Skeletal muscle cell (primary cell): Measurements from ENCODE around the gene TLX3.

Source experiments
- DNase-seq: peaks from one replicate; pipeline ENCODE4 v3.0.0-alpha.2; 2010; ENCODE audit warnings: low read depth
- H3K4me3 ChIP-seq: 2 replicates; pipeline ENCODE4 v1.5.1; 2011; ENCODE audit warnings: low read depth, mild to moderate bottlenecking, control low read depth, low read length, moderate library complexity

The TLX3 gene

GRCh38 chr5:171299851-171300250 lies 9.2 kb upstream of the TLX3 start:
- DNase-seq = no peak
- H3K4me3 ChIP-seq = no peak overlapping the region

- DNase-seq = no peak
- H3K4me3 ChIP-seq = no peak overlapping the region
Measured at GRCh38 chr5:171300358-171300757, 8.7 kb upstream of the TLX3 start.

- H3K4me3 ChIP-seq = no peak overlapping the region
- no peak for DNase-seq
Measured at GRCh38 chr5:171306166-171306565, 2.9 kb upstream of the TLX3 start.

- no peak overlapping the region for H3K4me3 ChIP-seq
- DNase-seq = no peak
Measured at GRCh38 chr5:171306781-171307591, 2.1 kb upstream of the TLX3 start.

DNA sequence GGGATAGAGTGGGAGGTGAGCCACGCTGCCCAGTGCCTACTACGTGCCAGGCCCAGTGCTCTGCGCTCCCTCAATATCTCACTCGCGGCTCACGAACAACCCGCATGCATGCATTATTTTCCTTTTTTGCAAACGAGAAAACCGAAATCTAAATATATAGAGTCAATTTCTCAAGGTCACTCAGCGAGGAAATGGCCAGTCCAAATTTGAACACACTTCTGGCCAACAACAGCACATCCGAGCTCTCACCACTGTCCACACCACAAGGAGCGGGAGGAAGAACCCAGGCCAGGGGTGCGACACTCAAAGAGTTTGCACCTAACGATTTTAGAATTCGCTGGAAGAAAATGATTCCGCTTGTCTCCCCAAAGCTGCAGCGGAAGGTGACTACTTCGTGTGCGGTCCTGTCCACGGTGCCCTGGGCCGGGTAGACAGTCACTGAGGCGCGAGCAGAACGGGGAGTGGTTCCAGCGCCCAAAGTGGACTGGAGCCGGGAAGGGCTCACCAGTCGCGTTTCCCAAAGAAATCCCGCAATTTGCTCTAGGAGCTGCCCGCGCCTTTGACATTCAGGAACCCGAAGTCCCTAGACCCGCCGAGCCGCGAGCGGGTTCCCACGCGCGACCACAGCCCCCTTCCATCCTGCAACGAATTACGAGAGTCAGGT lies 1.1 kb upstream of the TLX3 start:
- DNase-seq = no peak
- no peak overlapping the region for H3K4me3 ChIP-seq

DNA sequence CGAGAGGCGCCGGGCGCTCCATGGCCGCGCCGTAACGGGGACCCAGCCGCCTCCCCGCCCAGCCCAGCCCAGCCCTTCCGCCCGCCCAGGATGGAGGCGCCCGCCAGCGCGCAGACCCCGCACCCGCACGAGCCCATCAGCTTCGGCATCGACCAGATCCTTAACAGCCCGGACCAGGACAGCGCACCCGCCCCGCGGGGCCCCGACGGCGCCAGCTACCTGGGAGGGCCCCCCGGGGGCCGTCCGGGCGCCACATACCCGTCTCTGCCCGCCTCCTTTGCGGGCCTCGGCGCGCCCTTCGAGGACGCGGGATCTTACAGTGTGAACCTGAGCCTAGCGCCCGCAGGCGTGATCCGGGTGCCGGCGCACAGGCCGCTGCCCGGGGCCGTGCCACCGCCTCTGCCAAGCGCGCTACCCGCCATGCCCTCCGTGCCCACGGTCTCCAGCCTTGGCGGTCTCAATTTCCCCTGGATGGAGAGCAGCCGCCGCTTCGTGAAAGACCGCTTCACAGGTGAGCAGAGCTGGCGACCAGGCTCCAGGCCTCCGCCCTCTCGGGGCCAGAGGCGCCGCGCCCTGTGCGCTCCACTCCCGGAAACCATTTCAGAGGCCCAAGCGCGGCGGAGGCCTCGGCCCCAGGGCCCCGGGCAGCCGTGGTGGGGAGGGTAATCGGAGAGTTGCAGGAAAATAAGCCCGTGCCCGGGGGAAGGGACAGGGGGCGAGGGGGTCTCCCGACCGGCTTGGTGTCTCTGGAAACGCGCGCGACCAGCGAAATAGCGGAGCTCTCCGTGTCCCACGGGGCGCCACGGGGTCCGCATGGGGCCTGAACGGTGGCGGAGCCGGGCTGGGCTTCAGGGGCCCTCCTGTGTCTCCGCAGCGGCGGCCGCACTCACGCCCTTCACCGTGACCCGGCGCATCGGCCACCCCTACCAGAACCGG lies 496 bp downstream of the TLX3 start:
- no peak overlapping the region for H3K4me3 ChIP-seq
- DNase-seq = no peak

DNA sequence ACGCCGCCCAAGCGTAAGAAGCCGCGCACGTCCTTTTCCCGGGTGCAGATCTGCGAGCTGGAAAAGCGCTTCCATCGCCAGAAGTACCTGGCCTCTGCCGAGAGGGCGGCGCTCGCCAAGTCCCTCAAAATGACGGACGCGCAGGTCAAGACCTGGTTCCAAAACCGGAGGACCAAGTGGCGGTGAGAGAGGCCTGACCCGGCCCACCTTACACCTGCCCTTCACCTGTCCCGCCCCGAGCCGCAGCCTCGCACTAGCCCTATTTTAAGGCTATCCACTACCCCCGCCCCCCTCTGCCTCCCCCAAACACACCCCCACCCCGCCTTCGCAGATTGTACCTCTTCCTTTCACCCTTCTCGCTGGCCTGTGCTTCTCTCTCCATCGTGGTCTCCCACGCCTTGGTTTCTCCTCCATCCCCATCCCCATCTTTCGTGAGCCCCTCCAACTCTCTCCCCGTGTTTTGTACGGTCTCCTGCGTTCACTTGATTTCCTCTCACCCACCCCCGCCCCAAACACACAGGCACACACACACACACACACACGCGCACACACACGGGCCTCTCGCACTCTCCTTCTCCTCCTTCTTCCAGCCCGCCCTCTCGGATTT lies 1.3 kb downstream of the TLX3 start:
- no peak for DNase-seq
- H3K4me3 ChIP-seq = no peak overlapping the region

- H3K4me3 ChIP-seq = peak overlapping the region; percentile 5
- no peak for DNase-seq
Measured at GRCh38 chr5:171310819-171311321, 1.8 kb downstream of the TLX3 start.

DNA sequence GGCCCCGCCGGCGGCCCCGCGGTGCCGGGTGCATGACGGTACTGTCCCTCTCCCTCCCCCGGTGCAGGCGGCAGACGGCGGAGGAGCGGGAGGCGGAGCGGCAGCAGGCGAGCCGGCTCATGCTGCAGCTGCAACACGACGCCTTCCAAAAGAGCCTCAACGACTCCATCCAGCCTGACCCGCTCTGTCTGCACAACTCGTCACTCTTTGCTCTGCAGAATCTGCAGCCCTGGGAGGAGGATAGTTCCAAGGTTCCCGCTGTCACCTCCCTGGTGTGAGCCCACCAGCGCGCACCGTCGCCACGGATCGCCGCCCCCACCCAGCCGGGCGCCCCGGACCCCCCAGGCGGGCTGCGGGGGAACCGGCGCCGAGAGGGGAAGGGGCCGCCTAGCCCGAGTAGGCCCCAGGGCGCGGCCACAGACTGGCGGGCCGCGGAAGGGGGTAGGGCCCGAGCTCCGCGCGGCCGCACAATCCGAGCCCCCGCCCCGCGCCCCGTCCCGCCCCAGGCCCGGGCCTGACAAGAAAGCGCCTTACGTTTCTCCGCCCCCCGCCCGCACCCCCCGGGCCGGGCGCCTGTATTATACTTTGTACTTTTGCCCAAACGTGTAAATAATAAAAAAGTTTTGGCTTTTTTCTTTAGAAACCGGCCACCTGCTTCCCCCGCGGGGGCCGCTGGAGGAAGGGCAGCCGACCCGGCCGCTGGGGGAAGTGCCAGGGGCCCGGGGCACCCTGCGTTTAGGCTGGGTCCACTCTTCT lies 2.5 kb downstream of the TLX3 start:
- no peak for DNase-seq

GRCh38 chr5:171312129-171312974 lies 3.3 kb downstream of the TLX3 start:
- no peak overlapping the region for H3K4me3 ChIP-seq

More for the DNA sequence above, 2.5 kb downstream of the TLX3 start:
- H3K4me3 ChIP-seq = peak overlapping the region; percentile 5

DNA sequence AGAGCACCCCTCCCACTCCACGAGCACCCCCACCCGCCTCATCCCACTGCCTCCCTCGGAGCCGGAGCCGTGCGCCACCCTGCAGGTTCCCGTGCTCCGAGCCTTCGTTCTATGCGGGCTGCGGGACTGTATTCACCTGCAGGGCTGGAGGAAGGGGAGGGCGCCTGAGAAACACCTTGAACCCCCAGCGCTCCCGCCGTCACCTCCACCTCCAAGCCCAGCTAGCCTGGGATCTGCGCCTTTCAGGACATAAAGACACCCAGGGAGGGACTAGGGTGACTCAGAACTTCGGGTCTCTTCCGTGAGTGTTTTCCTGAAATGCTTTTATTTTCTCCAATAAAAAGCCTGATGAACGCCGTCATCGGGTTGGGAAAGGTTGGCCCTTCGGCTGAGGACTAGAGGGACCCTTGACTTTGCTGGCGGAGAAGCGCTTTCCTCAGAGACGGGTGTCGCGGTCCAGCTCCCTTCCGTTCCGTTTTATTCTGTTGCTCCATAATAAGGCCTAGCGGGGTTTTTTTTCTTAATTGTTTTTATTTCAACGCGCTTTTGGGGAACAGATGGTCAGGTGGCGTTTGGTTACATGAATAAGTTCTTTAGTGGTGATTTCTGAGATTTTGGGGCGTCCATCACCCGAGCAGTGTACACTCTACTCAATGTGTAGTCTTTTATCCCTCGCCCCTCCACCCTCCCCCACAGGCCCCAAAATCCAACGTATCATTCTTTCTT lies 4.6 kb downstream of the TLX3 start:
- DNase-seq = no peak

More at GRCh38 chr5:171312129-171312974, 3.3 kb downstream of the TLX3 start:
- DNase-seq = no peak

GRCh38 chr5:171314728-171315385 lies 5.8 kb downstream of the TLX3 start:
- H3K4me3 ChIP-seq = no peak overlapping the region
- DNase-seq = no peak

More for the DNA sequence above, 4.6 kb downstream of the TLX3 start:
- H3K4me3 ChIP-seq = no peak overlapping the region

DNA sequence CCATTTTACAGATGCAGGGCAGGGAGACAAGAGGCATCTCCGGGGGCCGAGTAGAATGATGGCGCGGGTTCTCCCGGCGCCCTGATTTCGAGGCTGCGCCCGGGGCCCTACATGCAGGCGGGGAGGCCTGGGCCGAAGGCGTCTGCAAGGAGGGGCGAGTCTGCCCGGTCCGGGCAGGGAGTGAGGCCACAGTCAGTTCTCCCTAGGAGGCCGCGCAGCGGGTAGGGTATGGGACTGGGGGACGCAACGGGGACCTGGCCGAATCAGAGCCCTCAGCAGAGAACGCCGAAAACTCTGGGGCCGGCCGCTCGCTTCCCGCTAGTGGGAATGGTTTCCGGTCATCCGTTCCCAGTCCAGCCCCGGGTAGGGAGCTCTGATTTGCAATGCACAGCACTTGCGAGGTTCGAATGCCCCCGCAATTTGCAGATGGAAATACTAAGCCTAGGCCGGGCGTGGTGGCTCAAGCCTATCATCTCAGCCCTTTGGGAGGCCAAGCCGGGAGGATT lies 6.4 kb downstream of the TLX3 start:
- no peak overlapping the region for H3K4me3 ChIP-seq
- no peak for DNase-seq

- DNase-seq = no peak
- H3K4me3 ChIP-seq = no peak overlapping the region
Measured at GRCh38 chr5:171315925-171316257, 6.8 kb downstream of the TLX3 start.

- no peak overlapping the region for H3K4me3 ChIP-seq
- DNase-seq = no peak
Measured at GRCh38 chr5:171316258-171317121, 7.4 kb downstream of the TLX3 start.

GRCh38 chr5:171317230-171317629 lies 8.2 kb downstream of the TLX3 start:
- no peak for DNase-seq
- no peak overlapping the region for H3K4me3 ChIP-seq
